K562 (cell line): ENCODE data around the gene SLC25A10. TPM values are rescaled to one million over a fixed set of nuclear protein-coding genes. Genes with fewer than 3 reads are reported as not detected.

ENCODE experiments used
- BHLHE40 ChIP-seq: IDR thresholded peaks from 2 replicates; pipeline ENCODE4 v1.6.1; 2011; ENCODE audit warnings: low read length, improper control_type of control experiment
- EGR1 ChIP-seq: fragments of 450-650 bp; conservative IDR thresholded peaks from 2 replicates; pipeline ENCODE4 v1.6.1; 2017; ENCODE audit warnings: mild to moderate bottlenecking
- ESRRA ChIP-seq: fragments of 450-650 bp; IDR thresholded peaks from 2 replicates; pipeline ENCODE4 v1.6.1; 2014; ENCODE audit warnings: low read depth, mild to moderate bottlenecking, moderate library complexity, borderline replicate concordance
- FOS ChIP-seq: IDR thresholded peaks from 3 replicates; pipeline ENCODE4 v1.6.1; 2011; ENCODE audit not compliant: insufficient read length; ENCODE audit errors: extremely low read depth
- FOSL1 ChIP-seq: fragments of 200-800 bp; sonication (Bioruptor generic); conservative IDR thresholded peaks from 2 replicates; pipeline ENCODE4 v1.6.1; 2016; ENCODE audit warnings: missing genetic modification characterization, missing compliant biosample characterization
- FOXJ3 ChIP-seq: sonication (generic); formaldehyde crosslinking; IDR thresholded peaks from 2 replicates; pipeline ENCODE4 v1.4.0; 2020; ENCODE audit warnings: mild to moderate bottlenecking, missing genetic modification reagents
- GTF2F1 ChIP-seq: IDR thresholded peaks from 2 replicates; pipeline ENCODE4 v1.6.1; 2011; ENCODE audit warnings: low read depth, low read length, improper control_type of control experiment
- HOMEZ ChIP-seq: fragments of 250-450 bp; sonication (Bioruptor Pico); IDR thresholded peaks from 2 replicates; pipeline ENCODE4 v1.4.0; 2020; ENCODE audit warnings: mild to moderate bottlenecking, moderate library complexity
- IRF9 ChIP-seq: fragments of 450-650 bp; IDR thresholded peaks from 2 replicates; pipeline ENCODE4 v1.6.1; 2016; ENCODE audit warnings: missing biosample characterization, missing genetic modification characterization
- KAT7 ChIP-seq: sonication (generic); formaldehyde crosslinking; IDR thresholded peaks from 2 replicates; pipeline ENCODE4 v1.8.0; 2022; ENCODE audit warnings: missing genetic modification reagents, mild to moderate bottlenecking, borderline replicate concordance
- MEF2A ChIP-seq: IDR thresholded peaks from 2 replicates; pipeline ENCODE4 v1.6.1; 2011; ENCODE audit warnings: low read depth, mild to moderate bottlenecking, low read length, moderate library complexity; ENCODE audit not compliant: control insufficient read depth
- RHOXF2B ChIP-seq: fragments of 250-450 bp; sonication (Bioruptor Pico); conservative IDR thresholded peaks from 2 replicates; pipeline ENCODE4 v1.5.1; 2021
- SMAD3 ChIP-seq: fragments of 450-650 bp; formaldehyde crosslinking; conservative IDR thresholded peaks from 2 replicates; pipeline ENCODE4 v1.4.0; 2020; ENCODE audit warnings: mild to moderate bottlenecking
- ZBTB34 ChIP-seq: fragments of 250-450 bp; sonication (Bioruptor Pico); IDR thresholded peaks from 2 replicates; pipeline ENCODE4 v1.8.0; 2021; ENCODE audit warnings: mild to moderate bottlenecking, moderate library complexity
- ZBTB49 ChIP-seq: sonication (generic); formaldehyde crosslinking; IDR thresholded peaks from 2 replicates; pipeline ENCODE4 v1.8.0; 2022; ENCODE audit warnings: missing genetic modification reagents, mild to moderate bottlenecking, borderline replicate concordance
- ZFX ChIP-seq: sonication (generic); formaldehyde crosslinking; IDR thresholded peaks from 2 replicates; pipeline ENCODE4 v1.8.0; 2022; ENCODE audit warnings: mild to moderate bottlenecking, missing genetic modification reagents, moderate library complexity
- ZNF23 ChIP-seq: fragments of 250-450 bp; sonication (Bioruptor Pico); IDR thresholded peaks from 2 replicates; pipeline ENCODE4 v1.4.0; 2020; ENCODE audit warnings: mild to moderate bottlenecking
- ZNF449 ChIP-seq: fragments of 250-450 bp; sonication (Bioruptor Pico); IDR thresholded peaks from 2 replicates; pipeline ENCODE4 v1.8.0; 2022; ENCODE audit warnings: moderate library complexity, mild to moderate bottlenecking, inconsistent platforms
- ZNF589 ChIP-seq: fragments of 200-800 bp; sonication (Bioruptor generic); IDR thresholded peaks from 2 replicates; pipeline ENCODE4 v1.6.1; 2016; ENCODE audit warnings: low read depth, missing genetic modification characterization, missing compliant biosample characterization
- polyA plus RNA-seq, 8 experiments: library from polyadenylated mRNA; depleted of rRNA in 4 of 8; stranded (reverse) in 5 of 8; unstranded in 3 of 8; fragments of >200 nt; fragmentation: Nextera tagmentation in 2 of 8; fragmentation: Illumina TruSeq in 1 of 8; extraction: Ambion mirVana in 2 of 8; extraction: Trizol in 1 of 8; gene quantifications; 2 replicates each; pipeline versions ENCODE4 v1.2.1 to v1.2.3, GENCODE V29; 2011 to 2014; ENCODE audit warnings: inconsistent platforms in 1 of 8, missing spikeins in 1 of 8
- total RNA-seq, 7 experiments: library from RNA; depleted of rRNA in 6 of 7; stranded (reverse); fragments of >200 nt in 6 of 7; fragmentation: Illumina TruSeq in 2 of 7; extraction: Trizol in 2 of 7; gene quantifications; 2 replicates each; pipeline versions ENCODE4 v1.2.1 to v1.2.3, GENCODE V29; 2011 to 2021; ENCODE audit warnings: low replicate concordance in 1 of 7

Gene SLC25A10
- total and polyA plus RNA-seq, 9 of the 15 experiments (the other 6 are each of a cell fraction or from before 2014, with no cell fraction given), result 0.10 to 85.6 (median 34.3) TPM

- TF ChIP-seq ZBTB49 (CRISPR knock-in tag), result no peak
- 0 out of 2 replicates have a peak, but pooled peaks have one; percentile 78 for TF ChIP-seq IRF9
- TF ChIP-seq EGR1, result peak; percentile 65
- 0 out of 2 replicates have a peak, but pooled peaks have one; percentile 75 for TF ChIP-seq ZNF589
- TF ChIP-seq ZNF449, result peak; percentile 80; the same call in 1 of the 2 replicates
- no peak for TF ChIP-seq FOS
- TF ChIP-seq BHLHE40, result no peak
- peak; percentile 25; the same call in 1 of the 2 replicates for TF ChIP-seq HOMEZ (CRISPR knock-in tag)
- TF ChIP-seq GTF2F1, result no peak
- TF ChIP-seq RHOXF2B (CRISPR knock-in tag), result no peak
- peak; percentile 63; the same call in 1 of the 2 replicates for TF ChIP-seq ZFX
- TF ChIP-seq MEF2A, result no peak
- TF ChIP-seq FOSL1 (tag), result no peak
- TF ChIP-seq SMAD3 (CRISPR knock-in tag), result peak; percentile 70; the same call in 1 of the 2 replicates
- no peak; the same call in 1 of the 2 replicates for TF ChIP-seq KAT7 (CRISPR knock-in tag)
- 0 out of 2 replicates have a peak, but pooled peaks have one; percentile 56 for TF ChIP-seq ZNF23
- TF ChIP-seq ZBTB34 (CRISPR knock-in tag), result peak; percentile 74; the same call in 1 of the 2 replicates
- TF ChIP-seq ESRRA, result no peak
- TF ChIP-seq FOXJ3, result no peak
These were observed 46.6 kb upstream of the SLC25A10 start (continued) for GRCh38 chr17:81665205-81666091.
